Ovary (tissue), 3 donors: Measurements from ENCODE around the gene FITM1.

Source experiments
- EP300 ChIP-seq: sonication (generic); formaldehyde crosslinking; IDR thresholded peaks from one replicate; pipeline ENCODE4 v1.6.1; 2017; ENCODE audit warnings: antibody characterized with exemption
- POLR2A ChIP-seq: fragments of 450-650 bp; IDR thresholded peaks from one replicate; pipeline ENCODE4 v1.6.1; 2017; ENCODE audit warnings: antibody characterized with exemption, mild to moderate bottlenecking, moderate library complexity
- TF ChIP-seq, protein P1 (sequence below), 3 donors: fragments of 450-650 bp in 2 of 3; fragments of 200-600 bp in 1 of 3; IDR thresholded peaks; one replicate each; pipeline versions ENCODE4 v1.5.1 to v1.8.0; 2016 to 2022; ENCODE audit warnings: antibody characterized with exemption in 3 of 3, mild to moderate bottlenecking in 1 of 3
- donor health status: DM: no; HTN: no; CAD: no.

DNA sequence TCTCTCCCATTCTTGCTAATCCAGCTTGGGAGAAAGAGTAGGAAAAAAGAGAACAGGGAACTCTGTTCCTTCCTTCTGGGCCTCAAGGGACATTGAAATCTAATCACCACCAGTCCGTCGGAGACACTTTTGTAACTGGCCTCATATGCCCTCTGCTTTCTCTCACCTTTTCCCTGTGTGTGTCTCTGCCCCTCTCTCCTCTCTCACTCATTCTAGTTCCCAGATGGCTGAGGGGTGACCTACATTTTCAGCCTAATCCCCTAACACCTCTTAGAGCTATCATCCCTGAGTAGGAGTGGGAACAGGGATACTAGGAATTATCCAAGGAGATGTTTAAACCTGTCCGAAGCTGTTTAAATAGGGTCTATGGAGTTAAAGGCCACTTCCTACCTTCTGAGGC lies 45.2 kb upstream of the FITM1 start:
- TF ChIP-seq POLR2A (no peak), EP300 (no peak)
- TF ChIP-seq, protein P1, sequence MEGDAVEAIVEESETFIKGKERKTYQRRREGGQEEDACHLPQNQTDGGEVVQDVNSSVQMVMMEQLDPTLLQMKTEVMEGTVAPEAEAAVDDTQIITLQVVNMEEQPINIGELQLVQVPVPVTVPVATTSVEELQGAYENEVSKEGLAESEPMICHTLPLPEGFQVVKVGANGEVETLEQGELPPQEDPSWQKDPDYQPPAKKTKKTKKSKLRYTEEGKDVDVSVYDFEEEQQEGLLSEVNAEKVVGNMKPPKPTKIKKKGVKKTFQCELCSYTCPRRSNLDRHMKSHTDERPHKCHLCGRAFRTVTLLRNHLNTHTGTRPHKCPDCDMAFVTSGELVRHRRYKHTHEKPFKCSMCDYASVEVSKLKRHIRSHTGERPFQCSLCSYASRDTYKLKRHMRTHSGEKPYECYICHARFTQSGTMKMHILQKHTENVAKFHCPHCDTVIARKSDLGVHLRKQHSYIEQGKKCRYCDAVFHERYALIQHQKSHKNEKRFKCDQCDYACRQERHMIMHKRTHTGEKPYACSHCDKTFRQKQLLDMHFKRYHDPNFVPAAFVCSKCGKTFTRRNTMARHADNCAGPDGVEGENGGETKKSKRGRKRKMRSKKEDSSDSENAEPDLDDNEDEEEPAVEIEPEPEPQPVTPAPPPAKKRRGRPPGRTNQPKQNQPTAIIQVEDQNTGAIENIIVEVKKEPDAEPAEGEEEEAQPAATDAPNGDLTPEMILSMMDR (IDR thresholded peaks at IDR 0.05) = no peak
